Ascending aorta (tissue), 2 donors: ENCODE data around the gene NT5E. TPM values are rescaled to one million over a fixed set of nuclear protein-coding genes. Genes with fewer than 3 reads are reported as not detected.
A peak's percentile ranks its signal among the peaks of the same experiment; 100 is the strongest.

Source experiments
- DNase-seq, 2 donors: peaks; one replicate each; pipeline ENCODE4 v3.0.0-alpha.2; 2019; ENCODE audit warnings: low spot score in 2 of 2
- H3K27ac ChIP-seq, 2 donors: fragments of 200-600 bp; sonication (generic); one replicate each; pipeline ENCODE4 v1.5.1; 2016 to 2017; ENCODE audit warnings: mild to moderate bottlenecking in 1 of 2
- H3K27me3 ChIP-seq: fragments of 200-600 bp; sonication (generic); one replicate; pipeline ENCODE4 v1.5.1; 2017
- H3K36me3 ChIP-seq, 2 donors: fragments of 200-600 bp; sonication (generic); one replicate each; pipeline ENCODE4 v1.5.1; 2016
- H3K4me1 ChIP-seq, 2 donors: fragments of 200-600 bp; sonication (generic); one replicate each; pipeline ENCODE4 v1.5.1; 2016 to 2017; ENCODE audit warnings: mild to moderate bottlenecking in 1 of 2
- H3K4me3 ChIP-seq, 2 donors: fragments of 200-600 bp; sonication (generic); one replicate each; pipeline ENCODE4 v1.5.1; 2016 to 2017; ENCODE audit warnings: mild to moderate bottlenecking in 1 of 2
- H3K9me3 ChIP-seq, 2 donors: fragments of 200-600 bp; sonication (generic); one replicate each; pipeline ENCODE4 v1.5.1; 2016
- intact Hi-C: fragments of 100-400 bp; cut with DNase I; formaldehyde crosslinking; loops from one replicate; pipeline ENCODE4 v1.15.1; 2023
- total RNA-seq: library from RNA; depleted of rRNA; stranded (reverse); fragments of >200 nt; gene quantifications from one replicate; pipeline ENCODE4 v1.1.0, GENCODE V29; 2016
- TF ChIP-seq, protein P1 (sequence below), 3 experiments: fragments of 200-600 bp in 2 of 3; fragments of 450-650 bp in 1 of 3; sonication (generic) in 2 of 3; IDR thresholded peaks; one replicate each; pipeline ENCODE4 v1.5.1; 2016 to 2019; ENCODE audit warnings: antibody characterized with exemption in 3 of 3, mild to moderate bottlenecking in 1 of 3, moderate library complexity in 1 of 3

Gene NT5E
- total RNA-seq, 1 donor from 2014 or later, result 143 TPM

DNA sequence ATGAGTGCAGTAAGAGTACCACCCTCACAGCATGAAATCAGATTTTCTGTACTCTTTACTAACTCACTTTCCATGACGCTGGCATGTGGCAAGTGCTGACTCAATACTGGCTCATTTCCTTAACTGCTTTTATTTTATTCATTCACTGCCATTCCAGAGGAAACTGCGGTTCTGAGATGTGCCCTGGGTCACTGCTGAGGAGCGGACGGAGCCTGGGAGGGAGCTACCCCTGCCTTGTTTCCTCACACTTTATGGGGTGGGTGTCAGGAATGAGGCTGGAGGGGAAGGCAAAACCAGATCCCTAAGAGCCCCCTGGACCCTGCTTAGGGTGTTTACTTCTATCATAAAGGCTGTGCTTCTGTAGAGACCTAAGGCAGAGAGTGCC lies 14.4 kb downstream of the NT5E start:
- Histone ChIP-seq H3K36me3 (no peaks in the 10 kb centered on the region), H3K27me3 (no peaks in the 10 kb centered on the region), H3K9me3 (no peaks in the 10 kb centered on the region), H3K27ac (peak overlapping the region; percentile 90 to 93), H3K4me3 (peak overlapping the region in 1 of 2 donors; percentile 40), H3K4me1 (peaks cover 14 to 74% of the 10 kb centered on the region in 2 donors)
- DNase-seq, result peak in 1 of 2 donors; percentile 90
- TF ChIP-seq, protein P1, sequence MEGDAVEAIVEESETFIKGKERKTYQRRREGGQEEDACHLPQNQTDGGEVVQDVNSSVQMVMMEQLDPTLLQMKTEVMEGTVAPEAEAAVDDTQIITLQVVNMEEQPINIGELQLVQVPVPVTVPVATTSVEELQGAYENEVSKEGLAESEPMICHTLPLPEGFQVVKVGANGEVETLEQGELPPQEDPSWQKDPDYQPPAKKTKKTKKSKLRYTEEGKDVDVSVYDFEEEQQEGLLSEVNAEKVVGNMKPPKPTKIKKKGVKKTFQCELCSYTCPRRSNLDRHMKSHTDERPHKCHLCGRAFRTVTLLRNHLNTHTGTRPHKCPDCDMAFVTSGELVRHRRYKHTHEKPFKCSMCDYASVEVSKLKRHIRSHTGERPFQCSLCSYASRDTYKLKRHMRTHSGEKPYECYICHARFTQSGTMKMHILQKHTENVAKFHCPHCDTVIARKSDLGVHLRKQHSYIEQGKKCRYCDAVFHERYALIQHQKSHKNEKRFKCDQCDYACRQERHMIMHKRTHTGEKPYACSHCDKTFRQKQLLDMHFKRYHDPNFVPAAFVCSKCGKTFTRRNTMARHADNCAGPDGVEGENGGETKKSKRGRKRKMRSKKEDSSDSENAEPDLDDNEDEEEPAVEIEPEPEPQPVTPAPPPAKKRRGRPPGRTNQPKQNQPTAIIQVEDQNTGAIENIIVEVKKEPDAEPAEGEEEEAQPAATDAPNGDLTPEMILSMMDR (IDR thresholded peaks at IDR 0.05), result no peak
- intact Hi-C loops, result loop anchor here (1.0 to 10.0 kb wide), 4 partner anchors 14 to 1039 kb away; partner anchors contain the start of gene NT5E

DNA sequence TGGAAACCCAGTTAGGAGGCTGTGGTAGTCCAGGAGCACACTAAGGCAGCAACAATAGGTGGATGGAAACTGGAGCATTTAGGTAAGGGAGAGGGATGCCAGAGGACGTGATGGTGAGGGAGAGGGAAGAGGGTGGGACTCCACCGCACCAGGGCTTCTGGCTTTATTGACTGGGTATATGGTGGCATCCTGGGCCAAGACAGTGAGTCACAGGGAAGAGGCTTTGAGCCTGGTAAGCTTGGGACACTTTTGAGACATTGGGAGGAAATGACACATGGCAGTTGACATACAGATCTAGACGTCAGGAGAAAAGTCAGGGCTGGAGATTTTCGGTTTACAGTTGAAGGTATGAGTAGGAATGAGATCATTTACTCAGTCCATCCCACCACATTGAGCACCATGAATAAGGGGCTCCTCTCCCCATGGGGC lies 14.9 kb downstream of the NT5E start:
- intact Hi-C loops, result loop anchor here (1.0 to 10.0 kb wide), 4 partner anchors 14 to 1040 kb away; partner anchors contain the start of gene NT5E
- H3K27ac ChIP-seq, result peak overlapping the region; percentile 90 to 93
- peaks cover 14 to 72% of the 10 kb centered on the region in 2 donors for H3K4me1 ChIP-seq
- H3K27me3 ChIP-seq, result no peaks in the 10 kb centered on the region
- no peaks in the 10 kb centered on the region for H3K9me3 ChIP-seq
- peak overlapping the region in 1 of 2 donors; percentile 40 for H3K4me3 ChIP-seq
- DNase-seq, result peak; percentile 40 to 91
- no peaks in the 10 kb centered on the region for H3K36me3 ChIP-seq
- TF ChIP-seq, protein P1 (IDR thresholded peaks at IDR 0.05), result no peak

DNA sequence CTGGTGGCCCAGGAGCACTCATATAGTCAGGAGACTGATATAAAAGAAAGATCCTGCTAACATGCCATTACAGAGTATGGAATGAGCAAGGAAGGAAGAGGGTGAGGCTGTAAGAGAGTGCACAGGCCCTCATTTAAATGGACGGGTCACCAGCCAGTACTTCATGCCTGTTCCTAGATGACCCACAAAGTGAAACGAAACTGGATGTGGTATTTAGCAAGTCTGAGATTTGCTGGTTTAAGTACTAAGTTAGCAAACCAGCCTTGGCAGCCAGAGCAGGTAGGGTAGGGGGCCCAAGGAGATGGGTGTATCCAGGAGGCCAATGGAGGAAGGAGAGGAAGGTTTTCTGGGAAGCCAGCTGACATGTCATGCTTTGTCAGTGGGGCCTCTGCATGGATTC lies 15.9 kb downstream of the NT5E start:
- intact Hi-C loops, result loop anchor here (10.0 kb wide), 2 partner anchors 209 to 1041 kb away; no protein-coding TSS in a partner anchor
- TF ChIP-seq, protein P1 (IDR thresholded peaks at IDR 0.05), result no peak
- no peak for DNase-seq
- Histone ChIP-seq H3K4me3 (no peak overlapping the region), H3K4me1 (peaks cover 11 to 69% of the 10 kb centered on the region in 2 donors), H3K9me3 (no peaks in the 10 kb centered on the region), H3K27ac (peak overlapping the region; percentile 90 to 93), H3K27me3 (no peaks in the 10 kb centered on the region), H3K36me3 (no peaks in the 10 kb centered on the region)

DNA sequence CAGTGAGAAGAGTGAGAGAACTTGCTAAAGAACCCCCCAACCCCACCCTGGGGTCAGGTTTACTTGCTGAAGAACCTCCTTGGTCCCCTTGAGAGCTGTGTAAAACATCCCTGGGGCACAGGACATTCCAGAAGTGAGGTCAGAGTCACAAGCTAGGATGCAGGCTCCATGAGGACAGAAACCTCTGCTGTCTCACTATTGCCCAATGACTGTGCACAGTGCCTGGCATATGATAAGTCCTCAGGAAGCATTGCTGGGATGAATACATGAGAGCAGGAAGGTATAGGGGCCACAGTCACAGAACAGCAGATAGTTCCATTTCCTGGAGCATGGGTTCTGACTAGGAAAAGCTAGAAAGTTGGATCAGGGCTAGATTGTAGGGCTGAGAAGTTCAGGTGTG lies 18.4 kb downstream of the NT5E start:
- DNase-seq, result no peak
- H3K27ac ChIP-seq, result peak overlapping the region; percentile 73 to 77

DNA sequence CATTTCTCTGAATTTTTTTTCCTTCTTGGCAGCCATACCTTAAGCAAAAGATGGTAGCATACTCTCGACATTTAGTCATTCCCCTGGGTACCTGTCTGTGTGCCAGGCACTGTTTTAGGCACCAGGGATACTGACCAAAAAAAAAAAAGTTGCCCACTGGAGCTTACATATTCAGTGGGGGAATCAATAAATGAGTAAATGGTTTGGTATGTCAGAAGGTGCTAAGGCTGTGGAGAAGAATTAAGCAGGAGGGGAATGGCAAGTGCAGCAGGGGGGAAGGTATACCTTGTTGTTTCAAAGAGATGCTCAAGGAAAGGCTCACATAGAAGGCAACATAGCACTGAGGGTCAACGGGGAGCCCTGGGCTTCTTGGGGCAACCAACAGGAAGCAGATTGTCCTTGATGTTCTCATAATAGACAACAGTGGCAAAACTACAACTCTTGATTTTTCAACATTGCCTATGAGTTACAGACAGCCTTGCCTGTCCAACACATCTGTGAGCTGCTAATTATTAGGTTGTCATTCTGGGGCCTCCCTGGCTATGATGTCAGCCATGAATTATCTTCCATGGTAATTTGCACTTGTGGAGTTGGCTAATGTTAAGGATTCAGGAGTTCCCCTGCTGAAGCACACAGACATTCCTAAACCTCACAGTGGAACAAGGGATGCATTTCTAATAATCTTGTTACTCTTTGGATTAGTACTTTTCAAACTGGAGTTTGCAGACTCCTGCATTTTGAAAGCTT lies 19.6 kb downstream of the NT5E start:
- TF ChIP-seq, protein P1 (IDR thresholded peaks at IDR 0.05), result no peak
- no peaks in the 10 kb centered on the region for H3K9me3 ChIP-seq
- no peak overlapping the region for H3K4me3 ChIP-seq
- no peaks in the 10 kb centered on the region for H3K27me3 ChIP-seq
- peak overlapping the region; percentile 73 to 77 for H3K27ac ChIP-seq
- H3K4me1 ChIP-seq, result peaks cover 6 to 46% of the 10 kb centered on the region in 2 donors
- intact Hi-C loops, result loop anchor here (10.0 kb wide), 2 partner anchors 205 to 1045 kb away; no protein-coding TSS in a partner anchor
- no peaks in the 10 kb centered on the region for H3K36me3 ChIP-seq
- no peak for DNase-seq

More for the DNA sequence above, 18.4 kb downstream of the NT5E start:
- Histone ChIP-seq H3K4me3 (no peak overlapping the region), H3K4me1 (peaks cover 7 to 54% of the 10 kb centered on the region in 2 donors), H3K27me3 (no peaks in the 10 kb centered on the region), H3K9me3 (no peaks in the 10 kb centered on the region), H3K36me3 (no peaks in the 10 kb centered on the region)
- intact Hi-C loops, result loop anchor here (10.0 kb wide), 2 partner anchors 206 to 1044 kb away; no protein-coding TSS in a partner anchor
- TF ChIP-seq, protein P1 (IDR thresholded peaks at IDR 0.05), result no peak
